ENCODE measurements around the gene EMX1. TPM values are rescaled to one million over a fixed set of nuclear protein-coding genes. Genes with fewer than 3 reads are reported as not detected.

Gene EMX1
- total and polyA plus RNA-seq, 7 donors, result 0.60 to 1.4 (median 0.71) TPM; not detected in 4

DNA sequence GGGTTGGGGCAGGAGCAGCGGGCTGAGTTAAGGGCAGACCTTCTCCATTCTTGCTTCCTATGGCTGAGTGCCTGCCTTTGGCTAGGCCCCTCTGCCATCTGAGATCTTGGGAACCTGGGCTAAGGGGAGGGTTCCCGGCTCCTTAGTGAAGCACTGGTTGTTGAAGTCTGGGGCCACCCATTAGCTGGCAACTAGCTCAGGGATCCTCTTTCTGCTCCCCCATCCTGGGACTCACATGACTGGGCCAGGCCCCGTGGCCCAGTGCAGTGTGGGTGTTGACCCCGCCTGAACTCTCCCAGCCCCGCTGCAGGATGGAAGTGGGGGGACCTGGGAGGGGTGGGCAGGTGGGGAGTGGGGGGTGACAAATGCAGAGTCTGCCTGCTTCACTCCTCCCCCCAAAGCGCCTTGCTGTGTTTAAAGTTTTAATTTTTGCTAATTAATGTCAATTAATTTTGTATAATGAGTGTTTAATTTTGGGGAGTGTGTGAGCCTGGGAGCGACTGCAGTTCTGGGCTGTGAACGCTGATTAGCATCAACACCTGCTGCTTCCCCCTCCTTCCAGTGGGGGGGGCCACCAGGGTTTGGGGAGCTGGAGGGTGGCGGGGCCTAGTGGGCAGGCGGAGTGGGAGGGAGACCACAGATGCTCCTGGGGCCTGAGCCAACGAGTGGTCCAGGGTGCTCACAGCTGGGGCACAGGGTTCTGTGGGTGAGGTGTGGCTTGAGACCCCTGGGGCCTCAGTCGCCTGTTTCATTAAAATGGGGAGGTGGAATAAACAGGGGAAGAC is 55.2 kb downstream of the EMX1 start:
- Histone ChIP-seq H3K4me1 (no peaks in the 10 kb centered on the region), H3K36me3 (peaks cover 0 to 11% (median 0%) of the 10 kb centered on the region in 4 donors), H3K27me3 (no peaks in the 10 kb centered on the region), H3K4me3 (no peak overlapping the region), H3K27ac (no peak overlapping the region), H3K9me3 (no peaks in the 10 kb centered on the region)
- WGBS, 2 donors, result 90 to 91% methylated on average over 12 of the region's 12 CpGs
- no peak for DNase-seq
- TF ChIP-seq, protein P1, sequence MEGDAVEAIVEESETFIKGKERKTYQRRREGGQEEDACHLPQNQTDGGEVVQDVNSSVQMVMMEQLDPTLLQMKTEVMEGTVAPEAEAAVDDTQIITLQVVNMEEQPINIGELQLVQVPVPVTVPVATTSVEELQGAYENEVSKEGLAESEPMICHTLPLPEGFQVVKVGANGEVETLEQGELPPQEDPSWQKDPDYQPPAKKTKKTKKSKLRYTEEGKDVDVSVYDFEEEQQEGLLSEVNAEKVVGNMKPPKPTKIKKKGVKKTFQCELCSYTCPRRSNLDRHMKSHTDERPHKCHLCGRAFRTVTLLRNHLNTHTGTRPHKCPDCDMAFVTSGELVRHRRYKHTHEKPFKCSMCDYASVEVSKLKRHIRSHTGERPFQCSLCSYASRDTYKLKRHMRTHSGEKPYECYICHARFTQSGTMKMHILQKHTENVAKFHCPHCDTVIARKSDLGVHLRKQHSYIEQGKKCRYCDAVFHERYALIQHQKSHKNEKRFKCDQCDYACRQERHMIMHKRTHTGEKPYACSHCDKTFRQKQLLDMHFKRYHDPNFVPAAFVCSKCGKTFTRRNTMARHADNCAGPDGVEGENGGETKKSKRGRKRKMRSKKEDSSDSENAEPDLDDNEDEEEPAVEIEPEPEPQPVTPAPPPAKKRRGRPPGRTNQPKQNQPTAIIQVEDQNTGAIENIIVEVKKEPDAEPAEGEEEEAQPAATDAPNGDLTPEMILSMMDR (IDR thresholded peaks at IDR 0.05), result no peak
- TF ChIP-seq POLR2A (IDR thresholded peaks at IDR 0.05) (no peak), EP300 (IDR thresholded peaks at IDR 0.05) (no peak), POLR2AphosphoS5 (IDR thresholded peaks at IDR 0.05) (no peak)
- intact Hi-C loops (cut with DNase I), result loop anchor here (5.0 kb wide), 1 partner anchor 80 kb away; no protein-coding TSS in a partner anchor

DNA sequence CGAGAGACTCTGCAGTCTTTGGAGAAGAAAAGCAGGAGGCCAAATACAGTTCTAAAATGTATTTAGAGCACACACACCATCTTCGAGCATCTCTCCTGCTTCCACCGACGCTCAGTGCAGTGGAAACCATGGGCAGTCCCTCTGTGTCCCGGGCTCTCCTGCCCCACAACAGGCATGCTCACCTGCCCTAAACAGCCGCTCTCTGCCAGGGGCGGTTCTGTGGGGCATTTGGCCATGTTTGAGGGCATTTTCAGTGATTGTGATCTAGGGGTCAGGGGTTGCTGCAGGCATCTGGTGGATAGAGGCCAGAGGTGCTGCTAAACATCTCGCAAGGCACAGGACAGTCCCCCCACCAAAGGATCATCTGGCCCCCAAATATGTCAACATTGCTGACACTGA is 55.8 kb downstream of the EMX1 start:
- no peaks in the 10 kb centered on the region for H3K9me3 ChIP-seq
- no peaks in the 10 kb centered on the region for H3K4me1 ChIP-seq
- intact Hi-C loops (cut with DNase I), result loop anchor here (5.0 kb wide), 1 partner anchor 81 kb away; no protein-coding TSS in a partner anchor
- no peaks in the 10 kb centered on the region for H3K27me3 ChIP-seq
- H3K4me3 ChIP-seq, result no peak overlapping the region
- H3K27ac ChIP-seq, result no peak overlapping the region
- DNase-seq, result no peak
- WGBS, 2 donors, result 95% methylated on average over 8 of the region's 8 CpGs
- peaks cover 0 to 11% (median 0%) of the 10 kb centered on the region in 4 donors for H3K36me3 ChIP-seq
- TF ChIP-seq, protein P1 (IDR thresholded peaks at IDR 0.05), result no peak
- TF ChIP-seq POLR2AphosphoS5 (IDR thresholded peaks at IDR 0.05), result no peak
- TF ChIP-seq POLR2A (IDR thresholded peaks at IDR 0.05), result no peak
- TF ChIP-seq EP300 (IDR thresholded peaks at IDR 0.05), result no peak

DNA sequence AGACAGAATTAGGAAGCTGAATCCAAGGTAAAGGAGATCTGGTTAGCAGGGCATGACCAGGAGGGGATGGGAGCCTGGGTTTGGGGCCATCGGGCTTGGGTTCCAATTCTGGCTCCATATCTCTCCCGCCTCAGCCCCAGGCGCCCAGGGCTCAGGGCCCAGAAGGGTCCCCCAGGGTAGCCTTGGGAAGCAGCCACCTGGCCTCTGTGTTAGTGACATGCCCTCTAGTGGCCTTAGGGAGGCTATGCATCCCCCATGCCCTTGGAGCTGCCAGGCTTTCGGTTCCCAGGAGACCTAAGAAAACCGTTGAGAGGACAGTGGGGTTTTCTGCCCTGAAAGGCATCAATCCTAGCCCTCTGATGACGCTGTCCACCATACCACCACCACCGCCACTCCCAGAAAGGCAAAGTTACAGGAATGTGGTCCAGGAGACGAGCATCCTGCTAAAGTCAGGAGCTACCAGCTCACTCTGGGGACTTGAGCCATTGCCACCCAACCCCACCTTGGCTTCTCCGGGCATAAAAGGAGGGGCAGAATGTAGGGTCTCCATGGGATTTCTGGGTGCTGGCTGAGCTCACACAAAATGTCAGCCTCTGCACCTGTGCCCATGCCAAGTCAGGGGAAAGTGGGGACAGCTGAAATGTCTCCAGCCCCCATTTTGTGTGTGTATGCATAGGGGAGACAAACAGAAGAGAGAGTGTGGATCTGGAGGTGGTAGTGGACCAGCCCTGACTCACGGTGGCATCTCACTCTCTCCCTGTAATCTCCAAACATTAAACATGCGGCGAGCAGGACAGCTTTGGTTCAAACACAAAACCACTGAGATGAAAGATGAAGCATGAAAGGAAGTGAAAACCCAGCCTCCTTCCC is 56.5 kb downstream of the EMX1 start:
- Histone ChIP-seq H3K9me3 (no peaks in the 10 kb centered on the region), H3K27me3 (no peaks in the 10 kb centered on the region), H3K36me3 (peaks cover 0 to 11% (median 0%) of the 10 kb centered on the region in 4 donors), H3K27ac (no peak overlapping the region), H3K4me3 (no peak overlapping the region), H3K4me1 (no peaks in the 10 kb centered on the region)
- intact Hi-C loops (cut with DNase I), result loop anchor here (5.0 kb wide), 1 partner anchor 82 kb away; no protein-coding TSS in a partner anchor
- TF ChIP-seq, protein P1 (IDR thresholded peaks at IDR 0.05), result peak in 3 of 4 experiments; percentile 30 to 70 (median 55)
- no peak for TF ChIP-seq POLR2AphosphoS5 (IDR thresholded peaks at IDR 0.05)
- WGBS, 2 donors, result 66 to 67% methylated on average over 12 of the region's 12 CpGs
- no peak for DNase-seq

DNA sequence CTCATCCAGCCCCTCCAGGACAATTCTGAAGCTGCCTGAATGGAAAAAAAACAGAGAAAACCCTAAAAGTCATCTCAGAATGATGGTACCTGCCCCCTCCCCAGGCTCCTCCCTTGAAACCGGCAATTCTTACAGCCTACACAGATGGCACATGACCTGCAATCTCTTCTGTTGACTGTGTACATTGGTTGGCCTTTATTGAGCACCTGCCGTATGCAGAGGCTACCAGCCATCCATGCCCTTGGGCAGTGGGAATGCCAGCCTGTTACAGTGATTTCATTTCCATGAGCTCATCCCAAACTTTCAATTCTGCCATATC is 57.1 kb downstream of the EMX1 start:
- Histone ChIP-seq H3K27me3 (no peaks in the 10 kb centered on the region), H3K9me3 (no peaks in the 10 kb centered on the region), H3K27ac (no peak overlapping the region), H3K4me3 (no peak overlapping the region), H3K4me1 (no peaks in the 10 kb centered on the region), H3K36me3 (peaks cover 0 to 11% (median 0%) of the 10 kb centered on the region in 4 donors)
- DNase-seq, result no peak
- no peak for TF ChIP-seq POLR2A (IDR thresholded peaks at IDR 0.05)
- no peak for TF ChIP-seq POLR2AphosphoS5 (IDR thresholded peaks at IDR 0.05)
- WGBS, 2 donors, result 18 to 63% methylated on average over 2 of the region's 2 CpGs
- intact Hi-C loops (cut with DNase I), result loop anchor here (5.0 kb wide), 1 partner anchor 82 kb away; no protein-coding TSS in a partner anchor

DNA sequence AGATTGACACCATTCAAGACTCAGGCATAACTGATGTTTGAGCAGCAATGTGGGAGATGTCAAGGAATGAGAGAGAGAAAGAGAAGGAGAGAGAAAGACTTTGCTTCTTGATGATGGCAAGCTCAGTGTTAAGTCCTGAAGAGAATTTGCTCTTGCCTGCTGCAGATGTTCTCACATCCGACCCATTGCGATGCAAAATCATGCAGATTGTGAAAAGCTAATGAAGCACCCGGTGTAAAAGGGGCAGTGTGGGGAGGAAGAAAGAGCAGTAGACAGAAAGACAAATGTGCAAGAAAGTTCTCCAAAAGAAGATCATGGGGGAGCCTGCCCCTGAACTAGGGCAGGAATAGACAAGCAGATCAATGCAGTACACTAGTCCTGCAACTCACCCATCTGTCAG is 57.7 kb downstream of the EMX1 start:
- Histone ChIP-seq H3K4me3 (no peak overlapping the region), H3K9me3 (no peaks in the 10 kb centered on the region), H3K4me1 (no peaks in the 10 kb centered on the region), H3K27ac (no peak overlapping the region), H3K36me3 (peaks cover 0 to 11% (median 0%) of the 10 kb centered on the region in 4 donors), H3K27me3 (no peaks in the 10 kb centered on the region)
- no peak for DNase-seq
- TF ChIP-seq POLR2A (IDR thresholded peaks at IDR 0.05) (no peak), EP300 (IDR thresholded peaks at IDR 0.05) (no peak), POLR2AphosphoS5 (IDR thresholded peaks at IDR 0.05) (no peak)
- TF ChIP-seq, protein P1 (IDR thresholded peaks at IDR 0.05), result no peak
- intact Hi-C loops (cut with DNase I), result no loop called here
- WGBS, 2 donors, result 83 to 84% methylated on average over 3 of the region's 3 CpGs
